RWPE2 (cell line): ENCODE measurements around the gene JOSD2.

Experiments used
- ATAC-seq: fragments of 200-7000 bp; cut with Tn5 transposase; 3 replicates; pipeline ENCODE4 v1.9.1; 2021; ENCODE audit warnings: low read depth
- DNase-seq: peaks from one replicate; pipeline ENCODE4 v3.0.0-alpha.2; 2020; ENCODE audit warnings: low spot score
- H3K27ac ChIP-seq: fragments of 450-650 bp; 2 replicates; pipeline ENCODE4 v1.5.1; 2017; ENCODE audit warnings: mild to moderate bottlenecking; ENCODE audit not compliant: poor library complexity, severe bottlenecking
- H3K27me3 ChIP-seq: fragments of 250-450 bp; sonication (Bioruptor Pico); 2 replicates; pipeline ENCODE4 v1.5.1; 2021; ENCODE audit warnings: mild to moderate bottlenecking, moderate library complexity; ENCODE audit not compliant: insufficient read depth, poor library complexity, severe bottlenecking
- H3K36me3 ChIP-seq: fragments of 250-450 bp; sonication (Bioruptor Pico); 2 replicates; pipeline ENCODE4 v1.5.1; 2020; ENCODE audit warnings: low read depth, mild to moderate bottlenecking, moderate library complexity
- H3K4me1 ChIP-seq: fragments of 250-450 bp; sonication (Bioruptor Pico); 2 replicates; pipeline ENCODE4 v1.5.1; 2021; ENCODE audit warnings: mild to moderate bottlenecking, moderate library complexity; ENCODE audit not compliant: insufficient read depth, poor library complexity, severe bottlenecking
- H3K4me3 ChIP-seq: fragments of 250-450 bp; sonication (Bioruptor Pico); 2 replicates; pipeline ENCODE4 v1.5.1; 2021; ENCODE audit warnings: mild to moderate bottlenecking, moderate library complexity; ENCODE audit not compliant: severe bottlenecking
- H3K9me3 ChIP-seq: fragments of 250-450 bp; sonication (Bioruptor Pico); 2 replicates; pipeline ENCODE4 v1.5.1; 2021; ENCODE audit warnings: mild to moderate bottlenecking, moderate library complexity; ENCODE audit not compliant: severe bottlenecking
- TF ChIP-seq, protein P1 (sequence below): fragments of 450-650 bp; IDR thresholded peaks from one replicate; pipeline ENCODE4 v1.5.1; 2017; ENCODE audit warnings: mild to moderate bottlenecking, moderate library complexity; ENCODE audit not compliant: poor library complexity, severe bottlenecking

JOSD2 gene

DNA sequence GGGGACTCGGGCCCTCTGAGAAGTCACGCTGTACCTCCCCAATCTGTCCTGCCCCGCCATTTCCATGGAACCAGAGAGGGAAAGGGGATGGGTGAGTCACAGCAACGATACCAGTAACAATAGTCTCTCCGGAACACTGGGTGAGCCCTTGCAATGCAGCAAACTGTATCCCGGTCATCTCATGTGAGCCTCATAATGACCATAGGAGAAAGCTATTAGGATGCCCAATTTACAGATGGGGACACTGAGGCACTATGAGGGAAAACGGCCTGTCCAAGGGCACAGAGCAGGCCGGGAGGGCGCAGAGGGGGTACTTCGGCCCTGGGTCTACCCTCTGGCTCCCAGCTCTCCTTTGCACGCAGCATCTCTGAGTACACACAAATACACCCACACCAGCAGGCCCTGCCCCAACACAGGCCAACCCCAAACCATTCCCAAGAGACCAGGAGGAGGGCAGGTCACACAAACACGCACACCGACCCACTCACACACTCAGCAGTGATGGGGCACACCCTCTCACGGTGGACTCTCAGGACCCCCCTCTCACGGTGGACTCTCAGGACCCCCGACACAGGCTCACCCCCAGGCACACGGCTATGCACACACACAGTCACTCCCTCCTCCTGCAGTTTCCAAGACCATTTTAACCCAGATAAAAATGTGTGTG lies 39.1 kb upstream of the JOSD2 start:
- H3K4me1 ChIP-seq = no peaks in the 10 kb centered on the region
- H3K27me3 ChIP-seq = peaks cover 65% of the 10 kb centered on the region
- no peaks in the 10 kb centered on the region for H3K9me3 ChIP-seq
- no peak overlapping the region for H3K4me3 ChIP-seq
- H3K36me3 ChIP-seq = no peaks in the 10 kb centered on the region
- TF ChIP-seq, protein P1, sequence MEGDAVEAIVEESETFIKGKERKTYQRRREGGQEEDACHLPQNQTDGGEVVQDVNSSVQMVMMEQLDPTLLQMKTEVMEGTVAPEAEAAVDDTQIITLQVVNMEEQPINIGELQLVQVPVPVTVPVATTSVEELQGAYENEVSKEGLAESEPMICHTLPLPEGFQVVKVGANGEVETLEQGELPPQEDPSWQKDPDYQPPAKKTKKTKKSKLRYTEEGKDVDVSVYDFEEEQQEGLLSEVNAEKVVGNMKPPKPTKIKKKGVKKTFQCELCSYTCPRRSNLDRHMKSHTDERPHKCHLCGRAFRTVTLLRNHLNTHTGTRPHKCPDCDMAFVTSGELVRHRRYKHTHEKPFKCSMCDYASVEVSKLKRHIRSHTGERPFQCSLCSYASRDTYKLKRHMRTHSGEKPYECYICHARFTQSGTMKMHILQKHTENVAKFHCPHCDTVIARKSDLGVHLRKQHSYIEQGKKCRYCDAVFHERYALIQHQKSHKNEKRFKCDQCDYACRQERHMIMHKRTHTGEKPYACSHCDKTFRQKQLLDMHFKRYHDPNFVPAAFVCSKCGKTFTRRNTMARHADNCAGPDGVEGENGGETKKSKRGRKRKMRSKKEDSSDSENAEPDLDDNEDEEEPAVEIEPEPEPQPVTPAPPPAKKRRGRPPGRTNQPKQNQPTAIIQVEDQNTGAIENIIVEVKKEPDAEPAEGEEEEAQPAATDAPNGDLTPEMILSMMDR = no peak
- DNase-seq (no peak), ATAC-seq (no peak)
- no peak overlapping the region for H3K27ac ChIP-seq

DNA sequence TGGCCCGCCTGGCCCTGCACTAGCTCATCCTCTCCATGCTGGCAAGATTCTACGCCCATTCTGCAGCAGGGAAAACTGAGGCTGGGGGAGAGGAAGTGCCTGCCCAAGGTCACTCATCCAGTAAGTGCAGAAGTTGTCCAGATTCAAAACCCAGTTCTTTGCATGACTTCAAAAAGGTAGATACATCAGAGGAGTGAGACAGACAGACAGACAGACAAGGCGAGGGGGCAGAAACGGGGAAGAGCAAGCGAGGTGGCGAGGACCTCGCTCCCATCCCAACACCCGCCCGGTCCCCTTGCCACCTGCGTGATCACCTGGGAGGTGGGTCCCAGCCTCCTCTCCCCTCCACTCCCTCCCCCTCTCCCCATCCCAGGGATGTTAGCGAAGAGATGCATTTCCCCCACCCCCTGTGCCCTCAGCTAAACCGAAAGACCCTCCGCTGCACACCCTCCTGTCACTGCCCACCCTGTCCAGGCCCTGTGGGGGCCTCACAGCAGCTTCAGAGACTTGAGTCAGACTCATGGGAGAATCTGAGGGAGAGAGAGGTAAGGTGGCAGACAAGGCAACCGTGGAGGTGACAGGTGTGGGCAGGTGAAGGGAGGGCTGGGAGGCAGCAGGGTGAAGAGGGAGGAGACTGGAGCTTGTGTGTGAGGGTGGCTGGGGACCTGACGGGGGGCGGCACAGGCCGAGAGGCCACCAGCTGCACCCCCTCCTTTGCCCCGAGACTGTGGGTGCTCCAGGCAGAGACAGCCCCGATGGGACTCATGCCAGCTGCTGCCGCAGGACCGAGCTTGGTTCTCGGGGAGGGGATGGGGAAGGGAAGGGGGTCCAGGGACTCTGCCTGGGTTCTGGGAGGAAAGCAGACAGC lies 38.3 kb upstream of the JOSD2 start:
- ATAC-seq (no peak), DNase-seq (no peak)
- no peak overlapping the region for H3K27ac ChIP-seq
- H3K4me3 ChIP-seq = no peak overlapping the region
- H3K4me1 ChIP-seq = no peaks in the 10 kb centered on the region
- TF ChIP-seq, protein P1 = no peak
- H3K9me3 ChIP-seq = no peaks in the 10 kb centered on the region
- peaks cover 59% of the 10 kb centered on the region for H3K27me3 ChIP-seq
- no peaks in the 10 kb centered on the region for H3K36me3 ChIP-seq

DNA sequence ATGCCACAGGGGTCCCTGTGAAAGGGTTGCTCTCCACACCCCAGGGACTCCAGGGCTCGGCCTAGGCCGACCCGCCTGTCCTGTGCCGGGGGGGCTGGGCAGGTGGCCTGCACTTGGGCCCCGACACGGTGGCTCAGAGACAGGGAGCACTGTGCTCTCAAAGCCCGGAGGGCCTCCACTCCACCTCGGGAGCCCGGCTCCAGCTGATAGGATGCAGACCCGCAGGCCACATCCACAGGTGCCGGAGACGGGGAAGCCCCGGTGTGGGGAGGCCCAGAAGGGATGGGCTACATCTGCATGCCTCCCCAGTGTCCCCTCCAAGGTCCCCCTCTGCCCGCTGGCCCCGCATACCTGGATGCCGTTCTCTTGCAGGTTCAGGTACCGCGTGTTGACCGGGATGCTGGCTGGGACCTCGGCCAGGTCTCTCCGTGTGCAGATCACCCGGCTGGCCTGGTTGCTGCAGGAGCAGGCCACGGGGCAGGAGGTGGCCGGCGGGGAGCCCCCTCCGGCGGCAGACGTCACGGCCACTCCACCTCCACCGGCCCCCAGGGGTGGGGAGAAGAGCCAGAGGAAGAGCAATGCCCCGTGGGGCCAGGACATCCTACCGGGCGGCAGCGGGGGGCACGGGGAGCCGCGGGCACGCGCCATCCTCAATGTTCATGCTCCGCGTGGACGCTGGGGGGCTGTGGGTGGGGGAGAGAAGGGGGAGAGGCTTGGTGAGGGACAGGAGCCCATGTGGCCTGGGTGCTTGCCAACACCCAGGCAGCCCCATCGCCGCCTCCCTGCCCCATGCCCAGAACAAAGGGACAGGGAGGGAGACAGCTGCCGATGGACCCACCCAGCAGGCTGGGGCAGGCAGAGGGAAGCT lies 37.4 kb upstream of the JOSD2 start:
- Histone ChIP-seq H3K4me1 (no peaks in the 10 kb centered on the region), H3K9me3 (no peaks in the 10 kb centered on the region), H3K27me3 (peaks cover 59% of the 10 kb centered on the region), H3K27ac (no peak overlapping the region), H3K36me3 (no peaks in the 10 kb centered on the region), H3K4me3 (no peak overlapping the region)
- DNase-seq = no peak
- TF ChIP-seq, protein P1 = no peak
- no peak for ATAC-seq

DNA sequence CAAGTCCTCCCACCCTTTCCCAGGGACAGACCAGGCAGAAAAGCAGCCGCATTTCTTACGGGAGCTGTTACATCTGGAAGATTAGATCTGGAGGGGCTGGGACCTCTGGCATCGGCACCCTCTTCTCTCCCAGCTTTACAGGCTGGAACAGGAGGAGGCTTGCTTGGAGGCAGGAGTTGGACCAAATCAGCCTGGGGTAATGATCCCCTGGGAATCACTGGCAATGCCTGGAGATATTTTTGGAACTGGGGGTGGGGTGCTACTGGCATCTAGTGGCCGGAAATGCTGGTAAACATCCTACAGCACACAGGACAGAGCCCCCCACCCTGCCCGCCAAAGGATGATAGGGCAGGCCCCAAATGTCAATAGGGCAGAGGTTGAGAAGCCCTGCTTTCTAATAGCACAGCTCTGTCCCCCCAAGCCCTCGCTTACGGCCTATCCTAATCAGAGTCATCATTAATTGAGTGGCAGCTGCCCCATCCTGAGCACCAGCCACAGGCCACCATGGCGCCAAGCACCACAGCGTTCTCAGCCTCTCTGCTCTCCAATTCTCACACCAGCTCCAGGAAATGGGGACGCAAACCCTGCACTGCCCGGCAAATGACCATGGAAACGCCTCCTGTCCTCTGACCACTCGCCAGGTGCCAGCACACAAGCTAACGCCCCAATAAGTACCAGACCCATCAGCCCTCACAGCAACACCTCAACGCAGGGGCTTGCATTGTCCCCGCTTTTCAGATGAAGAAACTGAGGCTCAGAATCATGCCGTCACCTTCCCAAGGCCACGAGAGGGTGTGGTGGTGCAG lies 36.6 kb upstream of the JOSD2 start:
- no peaks in the 10 kb centered on the region for H3K4me1 ChIP-seq
- TF ChIP-seq, protein P1 = no peak
- no peak for ATAC-seq
- H3K36me3 ChIP-seq = no peaks in the 10 kb centered on the region
- DNase-seq = no peak
- no peaks in the 10 kb centered on the region for H3K9me3 ChIP-seq
- no peak overlapping the region for H3K27ac ChIP-seq
- H3K4me3 ChIP-seq = no peak overlapping the region
- H3K27me3 ChIP-seq = peaks cover 59% of the 10 kb centered on the region
